ENCODE data around the gene EPHB1. TPM values are rescaled to one million over a fixed set of nuclear protein-coding genes. Genes with fewer than 3 reads are reported as not detected.

The EPHB1 gene
- total RNA-seq, 4 donors from 2014 or later: 0.30 to 5.3 (median 2.6) TPM

DNA sequence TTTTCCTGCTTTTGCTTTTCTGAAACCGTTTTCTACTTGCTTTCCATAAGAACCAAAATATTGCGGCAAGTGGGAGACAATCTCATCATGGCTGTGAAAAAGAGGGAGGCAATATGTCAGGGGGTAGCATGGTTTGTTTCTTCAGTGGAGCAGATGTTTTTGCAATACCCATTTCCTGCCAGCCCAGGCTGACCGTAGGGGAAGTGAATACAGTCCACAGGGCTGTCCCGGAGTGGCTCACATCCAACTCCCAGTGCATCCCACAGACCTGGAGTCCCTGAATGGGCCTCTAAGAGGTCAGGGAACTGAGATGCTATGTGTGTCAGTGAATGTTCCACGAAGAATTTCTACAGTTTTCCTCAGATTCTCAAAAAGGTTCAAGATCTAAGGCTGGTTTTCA, 69.6 kb downstream of the EPHB1 start:
- WGBS, 2 donors: 37 to 45% methylated on average over 5 of the region's 5 CpGs

DNA sequence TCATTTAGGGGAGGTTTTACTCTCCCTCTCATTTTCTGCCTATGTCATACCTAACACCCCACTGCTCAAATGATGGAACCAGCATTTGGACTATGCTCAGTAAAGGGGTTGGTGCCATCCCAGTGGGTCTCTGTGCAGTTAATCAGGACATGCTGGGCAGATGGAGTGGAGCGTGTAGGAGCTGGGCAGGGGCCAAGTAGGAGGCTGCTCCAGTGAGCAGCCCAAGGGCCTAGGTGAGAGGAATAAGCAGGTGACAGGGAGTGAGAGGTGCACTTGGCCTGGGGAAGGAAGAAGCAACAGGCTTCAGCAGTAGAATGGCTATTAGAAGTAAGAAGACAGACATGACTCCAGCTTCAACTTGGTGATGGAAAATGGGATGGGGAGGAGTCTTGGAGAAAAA, 72.2 kb downstream of the EPHB1 start:
- Histone ChIP-seq H3K27ac (no peak overlapping the region), H3K4me1 (peaks cover 0 to 4% (median 0%) of the 10 kb centered on the region in 4 donors), H3K36me3 (no peaks in the 10 kb centered on the region), H3K27me3 (no peaks in the 10 kb centered on the region), H3K4me3 (no peak overlapping the region), H3K9me3 (no peaks in the 10 kb centered on the region)
- TF ChIP-seq EP300 (IDR thresholded peaks at IDR 0.05): no peak
- TF ChIP-seq, protein P1, sequence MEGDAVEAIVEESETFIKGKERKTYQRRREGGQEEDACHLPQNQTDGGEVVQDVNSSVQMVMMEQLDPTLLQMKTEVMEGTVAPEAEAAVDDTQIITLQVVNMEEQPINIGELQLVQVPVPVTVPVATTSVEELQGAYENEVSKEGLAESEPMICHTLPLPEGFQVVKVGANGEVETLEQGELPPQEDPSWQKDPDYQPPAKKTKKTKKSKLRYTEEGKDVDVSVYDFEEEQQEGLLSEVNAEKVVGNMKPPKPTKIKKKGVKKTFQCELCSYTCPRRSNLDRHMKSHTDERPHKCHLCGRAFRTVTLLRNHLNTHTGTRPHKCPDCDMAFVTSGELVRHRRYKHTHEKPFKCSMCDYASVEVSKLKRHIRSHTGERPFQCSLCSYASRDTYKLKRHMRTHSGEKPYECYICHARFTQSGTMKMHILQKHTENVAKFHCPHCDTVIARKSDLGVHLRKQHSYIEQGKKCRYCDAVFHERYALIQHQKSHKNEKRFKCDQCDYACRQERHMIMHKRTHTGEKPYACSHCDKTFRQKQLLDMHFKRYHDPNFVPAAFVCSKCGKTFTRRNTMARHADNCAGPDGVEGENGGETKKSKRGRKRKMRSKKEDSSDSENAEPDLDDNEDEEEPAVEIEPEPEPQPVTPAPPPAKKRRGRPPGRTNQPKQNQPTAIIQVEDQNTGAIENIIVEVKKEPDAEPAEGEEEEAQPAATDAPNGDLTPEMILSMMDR (IDR thresholded peaks at IDR 0.05): no peak
- TF ChIP-seq POLR2A (IDR thresholded peaks at IDR 0.05): no peak
- WGBS, 2 donors: 88 to 100% methylated on average over 1 of the region's 1 CpG
- no peak for DNase-seq (ENCODE audit: low spot score in 2 of 2)

More for the DNA sequence above, 69.6 kb downstream of the EPHB1 start:
- DNase-seq (ENCODE audit: low spot score in 2 of 2): no peak
- Histone ChIP-seq H3K4me3 (no peak overlapping the region), H3K27me3 (no peaks in the 10 kb centered on the region), H3K27ac (no peak overlapping the region), H3K9me3 (no peaks in the 10 kb centered on the region), H3K4me1 (peaks cover 0 to 4% (median 0%) of the 10 kb centered on the region in 4 donors), H3K36me3 (no peaks in the 10 kb centered on the region)
- TF ChIP-seq POLR2A (IDR thresholded peaks at IDR 0.05): no peak
- TF ChIP-seq, protein P1 (IDR thresholded peaks at IDR 0.05): no peak

DNA sequence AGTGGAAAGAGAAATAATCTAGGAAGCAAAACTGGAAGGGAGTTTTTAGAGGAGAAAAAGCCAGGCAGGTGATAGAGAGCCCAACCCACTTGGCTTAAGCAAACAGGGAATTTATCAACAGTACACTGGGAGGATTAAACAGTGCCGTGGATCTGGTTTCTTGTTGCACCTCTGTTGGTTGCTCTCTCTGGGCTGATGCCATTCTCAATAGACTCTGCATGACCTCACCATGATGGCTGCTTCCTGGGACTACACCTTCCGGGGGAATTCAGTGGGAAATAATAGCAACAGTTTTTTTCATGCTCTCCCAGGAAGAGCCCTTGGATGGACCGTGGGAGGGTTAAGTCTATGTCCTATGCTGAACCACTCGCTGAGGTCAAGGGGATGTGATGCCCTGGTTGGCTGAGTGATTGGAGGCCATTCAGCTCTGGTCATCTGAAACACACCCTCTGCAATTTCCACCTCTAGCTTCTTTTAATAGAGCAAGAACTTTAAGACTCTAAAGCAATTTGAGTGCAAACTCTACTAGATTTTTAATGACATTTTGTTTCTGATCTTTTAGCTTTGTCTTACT, 74.2 kb downstream of the EPHB1 start:
- no peaks in the 10 kb centered on the region for H3K9me3 ChIP-seq
- TF ChIP-seq, protein P1 (IDR thresholded peaks at IDR 0.05): no peak
- TF ChIP-seq POLR2A (IDR thresholded peaks at IDR 0.05): no peak
- no peak for TF ChIP-seq EP300 (IDR thresholded peaks at IDR 0.05)
- H3K36me3 ChIP-seq: no peaks in the 10 kb centered on the region
- no peaks in the 10 kb centered on the region for H3K27me3 ChIP-seq
- WGBS, 2 donors: 70 to 80% methylated on average over 4 of the region's 4 CpGs
- H3K4me1 ChIP-seq: peaks cover 0 to 4% (median 0%) of the 10 kb centered on the region in 4 donors
- no peak overlapping the region for H3K27ac ChIP-seq
- H3K4me3 ChIP-seq: no peak overlapping the region
- DNase-seq (ENCODE audit: low spot score in 2 of 2): no peak

DNA sequence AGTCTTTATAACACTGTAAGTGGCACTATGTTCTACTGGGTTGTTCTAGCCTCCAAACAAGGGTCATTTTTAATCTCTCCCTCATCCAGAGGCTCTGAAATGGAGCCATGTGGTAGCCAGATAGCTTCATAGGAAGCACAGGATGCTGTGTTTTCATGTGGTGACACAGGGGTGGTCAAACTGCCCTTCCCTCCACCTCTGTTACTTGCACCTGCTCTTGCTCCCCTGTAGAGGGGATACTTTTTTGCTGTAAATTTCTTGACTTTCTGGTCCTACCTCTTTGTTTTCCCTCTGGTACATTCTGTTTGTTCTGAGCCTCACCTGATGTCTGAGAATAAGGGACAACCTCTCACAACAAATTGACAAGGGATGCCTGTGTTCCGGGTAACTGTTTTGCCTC, 76.8 kb downstream of the EPHB1 start:
- TF ChIP-seq POLR2A (IDR thresholded peaks at IDR 0.05): no peak
- no peak for TF ChIP-seq EP300 (IDR thresholded peaks at IDR 0.05)
- TF ChIP-seq, protein P1 (IDR thresholded peaks at IDR 0.05): no peak
- 86 to 93% methylated on average over 1 of the region's 1 CpG for WGBS, 2 donors
- Histone ChIP-seq H3K9me3 (no peaks in the 10 kb centered on the region), H3K4me1 (no peaks in the 10 kb centered on the region), H3K4me3 (no peak overlapping the region), H3K36me3 (no peaks in the 10 kb centered on the region), H3K27me3 (no peaks in the 10 kb centered on the region), H3K27ac (no peak overlapping the region)
- DNase-seq (ENCODE audit: low spot score in 2 of 2): no peak

DNA sequence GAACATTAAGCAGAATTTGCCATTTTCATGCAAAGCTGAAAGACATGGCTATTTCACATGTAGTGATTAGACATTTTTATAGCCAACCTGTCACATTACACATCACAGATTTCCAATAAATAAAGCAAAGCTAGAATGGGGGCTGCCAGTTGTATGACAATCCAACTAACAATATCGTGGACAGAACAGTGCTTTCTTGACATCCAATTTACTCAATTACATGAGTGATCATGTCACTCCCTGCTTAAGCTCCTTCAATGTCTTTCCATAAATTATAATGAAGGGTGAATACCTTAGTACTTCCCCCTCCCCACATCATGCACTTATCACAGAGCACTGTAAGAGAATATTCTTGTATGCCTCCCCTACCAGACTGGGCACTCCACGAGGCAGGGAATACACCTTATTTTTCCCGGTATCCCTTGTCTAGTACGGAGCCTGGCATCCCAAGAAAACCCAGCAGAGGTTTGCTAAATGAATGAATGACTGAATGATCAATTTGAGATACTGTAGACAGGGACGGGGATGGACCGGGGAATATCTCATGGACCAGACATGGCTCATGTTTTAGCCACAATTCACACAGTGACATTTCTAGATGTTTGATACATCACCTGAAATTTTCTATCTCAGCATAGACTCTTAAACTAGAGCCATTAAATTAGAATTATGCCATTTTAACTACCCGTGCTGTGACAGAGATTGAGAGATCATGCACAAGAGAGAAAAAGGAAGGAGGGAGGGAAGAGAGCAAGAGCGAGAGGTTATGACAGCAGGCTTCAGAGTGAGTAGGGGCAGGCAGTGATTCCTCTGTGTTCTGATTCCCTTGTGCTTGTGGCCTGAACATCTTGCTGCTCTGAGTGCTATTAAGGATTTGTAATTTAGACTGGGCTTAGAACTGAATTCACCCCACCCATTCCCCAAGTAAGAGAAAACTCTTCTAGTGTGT, 77.7 kb downstream of the EPHB1 start:
- no peak for DNase-seq (ENCODE audit: low spot score in 2 of 2)
- no peaks in the 10 kb centered on the region for H3K27me3 ChIP-seq
- no peaks in the 10 kb centered on the region for H3K9me3 ChIP-seq
- 77 to 86% methylated on average over 8 of the region's 8 CpGs for WGBS, 2 donors
- H3K4me1 ChIP-seq: no peaks in the 10 kb centered on the region
- H3K36me3 ChIP-seq: no peaks in the 10 kb centered on the region
- H3K4me3 ChIP-seq: no peak overlapping the region
- H3K27ac ChIP-seq: no peak overlapping the region
- TF ChIP-seq, protein P1 (IDR thresholded peaks at IDR 0.05): no peak
- TF ChIP-seq POLR2A (IDR thresholded peaks at IDR 0.05) (no peak), EP300 (IDR thresholded peaks at IDR 0.05) (no peak)
